GM12878 (cell line): Measurements from ENCODE around the gene NOP10. TPM values are rescaled to one million over a fixed set of nuclear protein-coding genes. Genes with fewer than 3 reads are reported as not detected.

Source experiments
- ATF2 ChIP-seq: IDR thresholded peaks from 2 replicates; pipeline ENCODE4 v1.6.1; 2012; ENCODE audit warnings: low read length, inconsistent platforms
- ATF3 ChIP-seq: IDR thresholded peaks from 2 replicates; pipeline ENCODE4 v1.6.1; 2011; ENCODE audit warnings: low read depth, mild to moderate bottlenecking, low read length, moderate library complexity, borderline replicate concordance; ENCODE audit errors: extremely low read depth
- CEBPZ ChIP-seq: fragments of 150-350 bp; IDR thresholded peaks from 2 replicates; pipeline ENCODE4 v1.6.1; 2016; ENCODE audit warnings: low read depth, low read length
- E2F8 ChIP-seq: fragments of 450-650 bp; IDR thresholded peaks from 2 replicates; pipeline ENCODE4 v1.6.1; 2018; ENCODE audit warnings: mild to moderate bottlenecking, low read depth, moderate library complexity; ENCODE audit not compliant: partially characterized antibody
- GABPA ChIP-seq: IDR thresholded peaks from 2 replicates; pipeline ENCODE4 v1.6.1; 2014; ENCODE audit warnings: antibody characterized with exemption, low read depth, mild to moderate bottlenecking, inconsistent platforms
- HSF1 ChIP-seq: fragments of 150-350 bp; IDR thresholded peaks from 2 replicates; pipeline ENCODE4 v1.6.1; 2014; ENCODE audit warnings: mild to moderate bottlenecking, low read depth, low read length
- MTA3 ChIP-seq: IDR thresholded peaks from 2 replicates; pipeline ENCODE4 v1.6.1; 2012; ENCODE audit warnings: low read length, inconsistent platforms, borderline replicate concordance
- MYB ChIP-seq: fragments of 150-350 bp; IDR thresholded peaks from 2 replicates; pipeline ENCODE4 v1.6.1; 2014; ENCODE audit warnings: mild to moderate bottlenecking, low read depth, low read length, borderline replicate concordance
- NRF1 ChIP-seq: conservative IDR thresholded peaks from 2 replicates; pipeline ENCODE4 v1.6.1; 2011; ENCODE audit warnings: mild to moderate bottlenecking, low read depth, low read length, improper control_type of control experiment
- POLR2AphosphoS2 ChIP-seq: IDR thresholded peaks from 2 replicates; pipeline ENCODE4 v1.6.1; 2011; ENCODE audit warnings: low read depth, mild to moderate bottlenecking, low read length, improper control_type of control experiment, moderate library complexity
- SRF ChIP-seq, 2 experiments: IDR thresholded peaks; 2 replicates each; pipeline ENCODE4 v1.6.1; 2011; ENCODE audit warnings: low read depth in 2 of 2, low read length in 2 of 2, mild to moderate bottlenecking in 1 of 2, moderate library complexity in 1 of 2
- TCF12 ChIP-seq: IDR thresholded peaks from 2 replicates; pipeline ENCODE4 v1.6.1; 2011; ENCODE audit warnings: low read depth, mild to moderate bottlenecking, low read length
- ZBTB11 ChIP-seq: fragments of 450-650 bp; formaldehyde crosslinking; IDR thresholded peaks from 2 replicates; pipeline ENCODE4 v1.5.0; 2022; ENCODE audit warnings: mild to moderate bottlenecking, missing genetic modification characterization
- polyA plus RNA-seq, 11 experiments: library from polyadenylated mRNA; depleted of rRNA in 4 of 11; unstranded in 6 of 11; stranded (reverse) in 5 of 11; fragments of >200 nt; fragmentation: Nextera tagmentation in 4 of 11; fragmentation: Illumina TruSeq in 1 of 11; extraction: Ambion mirVana in 4 of 11; extraction: Trizol in 1 of 11; gene quantifications; 1 replicate in 1 of 11; 2 replicates in 10 of 11; pipeline versions ENCODE4 v1.2.1 to v1.2.3, GENCODE V29; 2011 to 2016; ENCODE audit warnings: inconsistent platforms in 2 of 11, missing spikeins in 2 of 11, low read depth in 1 of 11
- total RNA-seq, 4 experiments: library from RNA; depleted of rRNA in 3 of 4; stranded (reverse); fragments of >200 nt in 3 of 4; fragmentation: Illumina TruSeq in 1 of 4; extraction: Trizol in 1 of 4; gene quantifications; 2 replicates each; pipeline versions ENCODE4 v1.2.1 to v1.2.3, GENCODE V29; 2013 to 2021

NOP10 gene
- total and polyA plus RNA-seq, 10 of the 15 experiments (the other 5 are each of a cell fraction or from before 2014, with no cell fraction given): 225 to 1,778 (median 537) TPM

- no peak for TF ChIP-seq ZBTB11 (CRISPR knock-in tag)
- TF ChIP-seq MYB: no peak
- no peak for TF ChIP-seq HSF1
- peak; percentile 82 for TF ChIP-seq TCF12
- TF ChIP-seq SRF (IDR thresholded peaks at IDR 0.05; ENCODE audit: low read depth in 2 of 2, low read length in 2 of 2): no peak
- no peak for TF ChIP-seq ATF3
- no peak for TF ChIP-seq POLR2AphosphoS2
- peak; percentile 67 for TF ChIP-seq NRF1
- no peak for TF ChIP-seq ATF2
- no peak for TF ChIP-seq CEBPZ
- TF ChIP-seq GABPA: no peak
- TF ChIP-seq MTA3: no peak
- no peak for TF ChIP-seq E2F8
Observed at GRCh38 chr15:34337557-34338306, 5.2 kb downstream of the NOP10 start, which contains the start of gene SLC12A6 (continued).
